CD4-positive, alpha-beta T cell (primary cell): ENCODE measurements around the gene MVD. TPM values are rescaled to one million over a fixed set of nuclear protein-coding genes. Genes with fewer than 3 reads are reported as not detected.

Experiments
- ATAC-seq: fragments of 200-7000 bp; cut with Tn5 transposase; one replicate; pipeline ENCODE4 v1.10.0; 2022; ENCODE audit warnings: mild to moderate bottlenecking; ENCODE audit not compliant: poor library complexity
- CTCF ChIA-PET: fragments of 350-600 bp; sonication (Branson Sonifier 250); formaldehyde crosslinking; loops from one replicate; lab custom pipeline; 2021; ENCODE audit warnings: antibody characterized with exemption, inconsistent platforms; lab: Charles Lee
- POLR2A ChIA-PET: fragments of 350-600 bp; sonication (Branson Sonifier 250); formaldehyde crosslinking; loops from one replicate; lab custom pipeline; 2021; ENCODE audit warnings: antibody characterized with exemption, inconsistent platforms; lab: Charles Lee
- DNase-seq, 14 experiments: peaks; one replicate each; pipeline ENCODE4 v3.0.0-alpha.2; 2013 to 2020; ENCODE audit warnings: mixed read lengths in 2 of 14
- H3K27ac ChIP-seq, 2 donors: one replicate each; pipeline versions ENCODE4 v1.5.1 to v1.7.0; 2013; ENCODE audit warnings: low read length in 2 of 2, low read depth in 1 of 2, mild to moderate bottlenecking in 1 of 2
- H3K27me3 ChIP-seq, 2 experiments: 1 replicate in 1 of 2; 2 replicates in 1 of 2; pipeline versions ENCODE4 v1.6.1 to v1.7.0; 2013; ENCODE audit warnings: low read length in 2 of 2, control low read depth in 1 of 2, mild to moderate bottlenecking in 1 of 2, moderate library complexity in 1 of 2; ENCODE audit not compliant: insufficient read depth in 2 of 2, control insufficient read depth in 1 of 2
- H3K36me3 ChIP-seq: one replicate; pipeline ENCODE4 v1.6.1; 2013; ENCODE audit warnings: low read length, control low read depth; ENCODE audit not compliant: insufficient read depth
- H3K4me1 ChIP-seq: one replicate; pipeline ENCODE4 v1.6.1; 2013; ENCODE audit warnings: low read length, control low read depth; ENCODE audit not compliant: insufficient read depth
- H3K4me3 ChIP-seq: one replicate; pipeline ENCODE4 v1.5.1; 2013; ENCODE audit warnings: mild to moderate bottlenecking, low read length, moderate library complexity
- H3K9me3 ChIP-seq, 2 experiments: 1 replicate in 1 of 2; 2 replicates in 1 of 2; pipeline versions ENCODE4 v1.6.1 to v1.7.0; 2013; ENCODE audit warnings: low read length in 2 of 2, mild to moderate bottlenecking in 2 of 2, control low read depth in 1 of 2, moderate library complexity in 1 of 2; ENCODE audit not compliant: control insufficient read depth in 1 of 2, insufficient read depth in 1 of 2
- H3K27ac Mint-ChIP-seq: one replicate; pipeline ENCODE4 v1.8.0; 2020; ENCODE audit warnings: mixed read lengths
- H3K27me3 Mint-ChIP-seq: one replicate; pipeline ENCODE4 v1.8.0; 2021; ENCODE audit warnings: mixed read lengths
- H3K36me3 Mint-ChIP-seq: one replicate; pipeline ENCODE4 v1.8.0; 2021; ENCODE audit warnings: low read depth, mixed read lengths
- H3K4me1 Mint-ChIP-seq: one replicate; pipeline ENCODE4 v1.8.0; 2021; ENCODE audit warnings: low read depth, mixed read lengths
- H3K4me3 Mint-ChIP-seq: one replicate; pipeline ENCODE4 v1.8.0; 2020; ENCODE audit warnings: mild to moderate bottlenecking, mixed read lengths
- H3K9me3 Mint-ChIP-seq: one replicate; pipeline ENCODE4 v1.8.0; 2020; ENCODE audit warnings: mixed read lengths
- intact Hi-C, 2 experiments: fragments of 100-400 bp; cut with DNase I in 1 of 2; cut with micrococcal nuclease in 1 of 2; formaldehyde crosslinking; loops; one replicate each; pipeline versions ENCODE4 v1.15.1 to v1.9.0; 2023 to 2025; cut with DNase I, micrococcal nuclease
- total RNA-seq, 174 experiments: library from RNA in 2 of 174; stranded (reverse) in 2 of 174; gene quantifications; one replicate each; pipeline ENCODE4 v1.2.3 and lab custom pipeline; 2021 to 2026
- TF ChIP-seq, protein P1 (sequence below): fragments of 200-600 bp; IDR thresholded peaks from one replicate; pipeline ENCODE4 v1.8.0; 2022; ENCODE audit warnings: antibody characterized with exemption, mild to moderate bottlenecking

Gene MVD
- total RNA-seq, 2 experiments from 2014 or later = 74.2 to 76.9 TPM

DNA sequence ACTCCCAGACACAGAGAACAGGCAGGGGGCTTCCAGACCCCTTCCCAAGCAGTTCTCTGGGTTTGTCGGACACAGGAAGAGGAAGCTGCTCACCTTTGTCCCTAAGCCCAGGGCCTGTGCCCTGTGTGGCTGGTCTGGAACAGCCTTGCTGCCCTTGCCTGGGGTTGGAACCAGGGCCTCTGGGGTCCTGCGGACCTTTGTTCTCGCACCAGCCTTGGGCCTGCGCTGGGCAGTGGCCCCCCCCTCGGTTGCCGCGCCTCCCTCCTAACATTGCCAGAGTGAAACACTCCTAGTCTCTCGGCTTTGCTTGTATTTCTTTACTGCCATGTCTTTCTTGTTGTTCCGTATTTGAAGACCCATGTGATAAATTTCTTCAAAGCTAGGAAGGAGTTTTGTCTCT, 33.1 kb downstream of the MVD start:
- peaks cover 55% of the 10 kb centered on the region for H3K36me3 Mint-ChIP-seq
- DNase-seq (no peak), ATAC-seq (no peak)
- no peak overlapping the region for H3K27ac Mint-ChIP-seq
- POLR2A ChIA-PET = interaction anchor here (1.4 kb wide), 1 partner anchor 74 kb away, joined by 3 read pairs; no protein-coding TSS in a partner anchor
- no peaks in the 10 kb centered on the region for H3K9me3 Mint-ChIP-seq
- H3K27ac ChIP-seq = no peak overlapping the region
- no peaks in the 10 kb centered on the region for H3K27me3 ChIP-seq
- H3K4me1 Mint-ChIP-seq = no peaks in the 10 kb centered on the region
- TF ChIP-seq, protein P1, sequence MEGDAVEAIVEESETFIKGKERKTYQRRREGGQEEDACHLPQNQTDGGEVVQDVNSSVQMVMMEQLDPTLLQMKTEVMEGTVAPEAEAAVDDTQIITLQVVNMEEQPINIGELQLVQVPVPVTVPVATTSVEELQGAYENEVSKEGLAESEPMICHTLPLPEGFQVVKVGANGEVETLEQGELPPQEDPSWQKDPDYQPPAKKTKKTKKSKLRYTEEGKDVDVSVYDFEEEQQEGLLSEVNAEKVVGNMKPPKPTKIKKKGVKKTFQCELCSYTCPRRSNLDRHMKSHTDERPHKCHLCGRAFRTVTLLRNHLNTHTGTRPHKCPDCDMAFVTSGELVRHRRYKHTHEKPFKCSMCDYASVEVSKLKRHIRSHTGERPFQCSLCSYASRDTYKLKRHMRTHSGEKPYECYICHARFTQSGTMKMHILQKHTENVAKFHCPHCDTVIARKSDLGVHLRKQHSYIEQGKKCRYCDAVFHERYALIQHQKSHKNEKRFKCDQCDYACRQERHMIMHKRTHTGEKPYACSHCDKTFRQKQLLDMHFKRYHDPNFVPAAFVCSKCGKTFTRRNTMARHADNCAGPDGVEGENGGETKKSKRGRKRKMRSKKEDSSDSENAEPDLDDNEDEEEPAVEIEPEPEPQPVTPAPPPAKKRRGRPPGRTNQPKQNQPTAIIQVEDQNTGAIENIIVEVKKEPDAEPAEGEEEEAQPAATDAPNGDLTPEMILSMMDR = no peak
- no peak overlapping the region for H3K4me3 Mint-ChIP-seq
- no peak overlapping the region for H3K4me3 ChIP-seq
- CTCF ChIA-PET = no interaction called here
- intact Hi-C loops = loop anchor here in 1 of 2 experiments (5.0 to 10.0 kb wide), 2 partner anchors 45 to 72 kb away; no protein-coding TSS in a partner anchor
- H3K4me1 ChIP-seq = peaks cover 26% of the 10 kb centered on the region
- H3K27me3 Mint-ChIP-seq = no peaks in the 10 kb centered on the region
- H3K9me3 ChIP-seq = no peaks in the 10 kb centered on the region
- H3K36me3 ChIP-seq = peaks cover 59% of the 10 kb centered on the region

DNA sequence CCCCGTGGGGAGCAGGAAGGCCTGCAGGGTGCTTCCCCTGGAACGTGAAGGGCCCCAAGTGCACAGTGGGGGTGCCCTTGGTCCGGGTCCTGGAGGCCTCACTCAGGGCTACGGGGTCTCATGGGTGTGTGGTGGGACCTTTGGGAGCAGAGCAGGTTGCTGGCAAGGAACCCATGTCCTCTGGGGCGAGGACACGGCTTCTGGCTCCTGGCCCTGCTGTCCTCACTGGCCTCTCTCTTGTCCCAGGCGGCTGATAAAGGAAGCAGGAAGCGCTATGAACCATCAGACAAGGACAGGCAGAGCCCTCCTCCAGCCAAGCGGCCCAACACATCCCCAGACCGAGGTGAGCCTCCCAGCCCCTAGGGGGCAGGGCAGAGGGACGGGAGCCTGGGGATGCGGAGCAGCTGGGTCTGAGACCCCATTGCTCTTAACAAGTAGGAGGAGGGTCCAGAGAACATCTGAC, 34.3 kb downstream of the MVD start:
- no peak overlapping the region for H3K4me3 ChIP-seq
- peaks cover 13% of the 10 kb centered on the region for H3K4me1 ChIP-seq
- no peak overlapping the region for H3K27ac ChIP-seq
- intact Hi-C loops = no loop called here
- no peaks in the 10 kb centered on the region for H3K9me3 Mint-ChIP-seq
- DNase-seq (no peak), ATAC-seq (no peak)
- no peaks in the 10 kb centered on the region for H3K4me1 Mint-ChIP-seq
- no peak overlapping the region for H3K27ac Mint-ChIP-seq
- H3K27me3 Mint-ChIP-seq = no peaks in the 10 kb centered on the region
- no peaks in the 10 kb centered on the region for H3K9me3 ChIP-seq
- CTCF ChIA-PET = interaction anchor here (0.6 kb wide), 1 partner anchor 8 kb away, joined by 3 read pairs; no protein-coding TSS in a partner anchor
- H3K4me3 Mint-ChIP-seq = no peak overlapping the region
- H3K36me3 Mint-ChIP-seq = peaks cover 65% of the 10 kb centered on the region
- POLR2A ChIA-PET = interaction anchor here (1.4 kb wide), 1 partner anchor 75 kb away, joined by 3 read pairs; no protein-coding TSS in a partner anchor
- no peaks in the 10 kb centered on the region for H3K27me3 ChIP-seq
- TF ChIP-seq, protein P1 = peak; percentile 21
- H3K36me3 ChIP-seq = peaks cover 72% of the 10 kb centered on the region

DNA sequence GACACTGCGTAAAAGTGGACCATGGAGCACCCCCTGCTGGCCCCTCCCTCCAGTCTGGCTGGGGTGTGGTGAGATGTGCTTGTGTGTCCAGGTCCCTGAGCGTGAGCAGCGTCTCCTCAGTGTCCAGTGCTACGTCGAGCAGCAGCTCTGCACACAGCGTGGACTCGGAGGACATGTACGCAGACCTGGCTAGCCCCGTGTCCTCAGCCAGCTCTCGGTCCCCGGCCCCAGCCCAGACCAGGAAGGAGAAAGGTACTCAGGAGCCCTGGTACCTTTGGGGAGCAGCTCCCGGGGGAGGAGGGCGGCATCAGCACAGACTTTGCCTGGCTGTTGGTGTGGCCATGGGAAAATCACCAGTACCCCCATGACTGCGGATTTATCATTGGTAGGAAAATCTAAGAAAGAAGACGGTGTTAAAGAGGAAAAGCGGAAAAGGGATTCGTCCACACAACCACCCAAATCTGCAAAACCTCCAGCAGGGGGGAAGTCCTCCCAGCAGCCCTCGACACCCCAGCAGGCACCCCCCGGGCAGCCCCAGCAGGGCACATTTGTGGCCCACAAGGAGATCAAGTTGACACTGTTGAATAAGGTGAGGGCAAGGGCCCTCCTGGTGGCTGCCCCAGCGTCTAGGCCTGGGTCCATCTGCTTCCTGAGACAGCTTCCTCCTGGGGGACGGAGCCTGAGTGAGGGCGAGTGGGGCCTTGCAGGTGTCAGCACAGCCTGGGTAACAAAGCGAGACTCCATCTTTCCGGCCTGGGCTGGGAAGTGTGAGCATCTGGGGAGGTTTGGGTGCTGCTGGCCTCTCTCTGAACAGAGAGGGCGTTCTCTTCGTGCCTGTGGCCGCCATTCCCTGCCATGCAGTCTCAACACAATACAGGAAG, 35.1 kb downstream of the MVD start:
- H3K36me3 ChIP-seq = peaks cover 80% of the 10 kb centered on the region
- no peaks in the 10 kb centered on the region for H3K9me3 ChIP-seq
- H3K27ac ChIP-seq = no peak overlapping the region
- DNase-seq = no peak
- TF ChIP-seq, protein P1 = no peak
- intact Hi-C loops = no loop called here
- Mint-ChIP-seq H3K36me3 (peaks cover 72% of the 10 kb centered on the region), H3K4me1 (no peaks in the 10 kb centered on the region), H3K9me3 (no peaks in the 10 kb centered on the region), H3K4me3 (no peak overlapping the region), H3K27ac (peak overlapping the region; percentile 24), H3K27me3 (no peaks in the 10 kb centered on the region)
- no peak for ATAC-seq
- no peaks in the 10 kb centered on the region for H3K27me3 ChIP-seq
- H3K4me3 ChIP-seq = no peak overlapping the region
- ChIA-PET POLR2A (no interaction called here), CTCF (no interaction called here)
- peaks cover 8% of the 10 kb centered on the region for H3K4me1 ChIP-seq
